Rectal smooth muscle tissue (tissue), 1 donor: Measurements from ENCODE around the gene CFAP92.

Source experiments
- H3K27ac ChIP-seq: one replicate; pipeline ENCODE4 v1.7.0; 2013; ENCODE audit warnings: low read depth, low read length, inconsistent platforms
- H3K27me3 ChIP-seq: one replicate; pipeline ENCODE4 v1.7.0; 2013; ENCODE audit warnings: low read length; ENCODE audit not compliant: control insufficient read depth, insufficient read depth
- H3K36me3 ChIP-seq: one replicate; pipeline ENCODE4 v1.7.0; 2013; ENCODE audit warnings: low read length; ENCODE audit not compliant: control insufficient read depth, insufficient read depth
- H3K4me1 ChIP-seq: one replicate; pipeline ENCODE4 v1.7.0; 2013; ENCODE audit warnings: low read length; ENCODE audit not compliant: control insufficient read depth, insufficient read depth
- H3K4me3 ChIP-seq: one replicate; pipeline ENCODE4 v1.7.0; 2013; ENCODE audit warnings: low read length
- H3K9ac ChIP-seq: one replicate; pipeline ENCODE4 v1.7.0; 2013; ENCODE audit warnings: low read length

Gene CFAP92

GRCh38 chr3:128987302-128988100 lies 6.4 kb downstream of the CFAP92 start:
- Histone ChIP-seq H3K36me3 (no peaks in the 10 kb centered on the region), H3K27ac (no peak overlapping the region), H3K4me3 (no peak overlapping the region), H3K9ac (no peak overlapping the region), H3K27me3 (no peaks in the 10 kb centered on the region), H3K4me1 (no peaks in the 10 kb centered on the region)

- no peaks in the 10 kb centered on the region for H3K36me3 ChIP-seq
- no peaks in the 10 kb centered on the region for H3K4me1 ChIP-seq
- no peak overlapping the region for H3K4me3 ChIP-seq
- no peaks in the 10 kb centered on the region for H3K27me3 ChIP-seq
- H3K27ac ChIP-seq = no peak overlapping the region
- no peak overlapping the region for H3K9ac ChIP-seq
These were observed 9.3 kb downstream of the CFAP92 start for GRCh38 chr3:128984596-128984995.

GRCh38 chr3:128983293-128984069 lies 10.4 kb downstream of the CFAP92 start:
- no peaks in the 10 kb centered on the region for H3K4me1 ChIP-seq
- no peak overlapping the region for H3K27ac ChIP-seq
- no peak overlapping the region for H3K9ac ChIP-seq
- H3K4me3 ChIP-seq = no peak overlapping the region
- H3K27me3 ChIP-seq = no peaks in the 10 kb centered on the region
- H3K36me3 ChIP-seq = no peaks in the 10 kb centered on the region

GRCh38 chr3:128975276-128975675 lies 18.6 kb downstream of the CFAP92 start:
- Histone ChIP-seq H3K27me3 (no peaks in the 10 kb centered on the region), H3K27ac (no peak overlapping the region), H3K4me3 (no peak overlapping the region), H3K9ac (no peak overlapping the region), H3K4me1 (no peaks in the 10 kb centered on the region), H3K36me3 (no peaks in the 10 kb centered on the region)

- no peaks in the 10 kb centered on the region for H3K36me3 ChIP-seq
These were observed 19.8 kb downstream of the CFAP92 start for GRCh38 chr3:128973988-128974564.

GRCh38 chr3:128971421-128972100 lies 22.3 kb downstream of the CFAP92 start:
- no peak overlapping the region for H3K4me3 ChIP-seq
- no peaks in the 10 kb centered on the region for H3K36me3 ChIP-seq
- no peak overlapping the region for H3K27ac ChIP-seq
- H3K4me1 ChIP-seq = no peaks in the 10 kb centered on the region
- no peaks in the 10 kb centered on the region for H3K27me3 ChIP-seq
- no peak overlapping the region for H3K9ac ChIP-seq

More at GRCh38 chr3:128973988-128974564, 19.8 kb downstream of the CFAP92 start:
- Histone ChIP-seq H3K9ac (no peak overlapping the region), H3K27ac (no peak overlapping the region), H3K27me3 (no peaks in the 10 kb centered on the region), H3K4me3 (no peak overlapping the region), H3K4me1 (no peaks in the 10 kb centered on the region)

- Histone ChIP-seq H3K36me3 (no peaks in the 10 kb centered on the region), H3K27ac (no peak overlapping the region), H3K9ac (no peak overlapping the region), H3K4me1 (no peaks in the 10 kb centered on the region), H3K4me3 (no peak overlapping the region), H3K27me3 (no peaks in the 10 kb centered on the region)
These were observed 23.2 kb downstream of the CFAP92 start for GRCh38 chr3:128970740-128971047.

GRCh38 chr3:128969993-128970739 lies 23.7 kb downstream of the CFAP92 start:
- no peak overlapping the region for H3K27ac ChIP-seq
- H3K36me3 ChIP-seq = no peaks in the 10 kb centered on the region
- no peaks in the 10 kb centered on the region for H3K4me1 ChIP-seq
- H3K9ac ChIP-seq = no peak overlapping the region
- H3K27me3 ChIP-seq = no peaks in the 10 kb centered on the region
- no peak overlapping the region for H3K4me3 ChIP-seq

GRCh38 chr3:128967748-128968355 lies 26.0 kb downstream of the CFAP92 start:
- H3K36me3 ChIP-seq = no peaks in the 10 kb centered on the region
- no peak overlapping the region for H3K4me3 ChIP-seq
- no peaks in the 10 kb centered on the region for H3K27me3 ChIP-seq
- no peak overlapping the region for H3K27ac ChIP-seq
- no peaks in the 10 kb centered on the region for H3K4me1 ChIP-seq
- no peak overlapping the region for H3K9ac ChIP-seq

GRCh38 chr3:128965818-128966217 lies 28.1 kb downstream of the CFAP92 start:
- Histone ChIP-seq H3K9ac (no peak overlapping the region), H3K4me1 (no peaks in the 10 kb centered on the region), H3K27ac (no peak overlapping the region), H3K4me3 (no peak overlapping the region), H3K27me3 (no peaks in the 10 kb centered on the region), H3K36me3 (no peaks in the 10 kb centered on the region)

GRCh38 chr3:128965280-128965679 lies 28.6 kb downstream of the CFAP92 start:
- Histone ChIP-seq H3K27ac (no peak overlapping the region), H3K27me3 (no peaks in the 10 kb centered on the region), H3K36me3 (no peaks in the 10 kb centered on the region), H3K4me3 (no peak overlapping the region), H3K4me1 (no peaks in the 10 kb centered on the region), H3K9ac (no peak overlapping the region)
